Left lobe of liver (tissue), 2 donors: ENCODE measurements around the gene ZNF280B. TPM values are rescaled to one million over a fixed set of nuclear protein-coding genes. Genes with fewer than 3 reads are reported as not detected.

ENCODE experiments used
- ATAC-seq: fragments of 200-7000 bp; cut with Tn5 transposase; one replicate; pipeline ENCODE4 v1.9.1; 2020; ENCODE audit warnings: mild to moderate bottlenecking, moderate library complexity
- DNase-seq: peaks from one replicate; pipeline ENCODE4 v3.0.0-alpha.2; 2020; ENCODE audit warnings: low spot score
- total RNA-seq: library from RNA; stranded (reverse); gene quantifications from one replicate; pipeline ENCODE4 v1.2.1, GENCODE V29; 2021
- donor health status: DM: no; HTN: no; CAD: no; lungs with moderate emphysema.
- donor health status: DM: no; HTN: yes; CAD: no.

The ZNF280B gene
- total RNA-seq, 1 donor from 2014 or later: 0.08 TPM

DNA sequence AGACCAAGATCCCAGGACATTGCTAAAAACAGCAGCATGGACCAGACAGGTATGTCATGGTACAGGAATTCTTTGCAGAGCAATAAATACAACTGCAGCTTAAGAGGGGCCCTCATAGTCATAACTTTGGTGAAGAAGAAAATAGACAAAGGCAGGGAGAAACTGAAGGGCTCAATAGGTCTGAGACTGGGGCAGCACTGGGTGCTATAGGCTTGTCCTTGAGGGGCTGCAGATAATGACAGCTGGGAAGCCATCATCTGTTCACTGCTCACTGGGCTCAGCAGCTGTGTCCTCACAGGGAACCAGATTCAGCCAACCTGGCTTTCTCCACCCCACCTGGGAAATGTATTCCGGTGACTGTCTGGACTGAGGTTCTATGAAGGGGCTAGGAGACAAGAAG, 68.4 kb downstream of the ZNF280B start:
- ATAC-seq: no peak

More for the DNA sequence above, 68.4 kb downstream of the ZNF280B start:
- DNase-seq: no peak

Other genes starting within 250 kb of the ZNF280B start
- not detected for gene ZNF280A, start 11.5 kb upstream of the ZNF280B start, total RNA-seq
- gene PRAME, start 50.5 kb upstream of the ZNF280B start, total RNA-seq: 1.2 TPM
- not detected for gene GGTLC2, start 135.9 kb upstream of the ZNF280B start, total RNA-seq